HG03039 (cell line): ENCODE results near the gene TPTE.
"Not testable (repeated sequence)": the region's sequence is repeated elsewhere in the genome, so short reads cannot be mapped to it uniquely, and the experiment has no call there.

Experiments used
- ATAC-seq: cut with Tn5 transposase; IDR thresholded peaks from one replicate; pipeline ENCODE4 v1.9.1; 2021; ENCODE audit warnings: mild to moderate bottlenecking, moderate library complexity; ENCODE audit not compliant: unreplicated experiment

TPTE gene

DNA sequence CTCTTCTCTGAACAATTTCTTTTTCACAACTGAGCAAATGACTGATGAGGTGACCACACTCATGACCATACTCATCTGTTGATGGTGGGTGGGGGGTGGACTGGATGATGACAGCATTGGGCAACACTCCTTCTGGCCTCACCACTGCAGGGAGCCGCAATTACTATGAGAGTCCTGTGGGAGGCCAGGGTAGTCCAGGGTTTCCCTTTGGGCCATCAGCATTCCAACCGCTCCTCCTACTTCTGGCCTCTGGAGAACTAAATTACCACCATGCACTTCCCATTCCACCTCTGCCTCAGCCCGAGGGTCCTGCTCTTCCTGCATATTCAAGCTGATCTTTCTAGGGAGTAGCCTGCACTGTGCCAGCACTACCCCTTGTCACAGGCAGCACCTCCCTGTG is 94.7 kb downstream of the TPTE start:
- ATAC-seq = not testable (repeated sequence)

DNA sequence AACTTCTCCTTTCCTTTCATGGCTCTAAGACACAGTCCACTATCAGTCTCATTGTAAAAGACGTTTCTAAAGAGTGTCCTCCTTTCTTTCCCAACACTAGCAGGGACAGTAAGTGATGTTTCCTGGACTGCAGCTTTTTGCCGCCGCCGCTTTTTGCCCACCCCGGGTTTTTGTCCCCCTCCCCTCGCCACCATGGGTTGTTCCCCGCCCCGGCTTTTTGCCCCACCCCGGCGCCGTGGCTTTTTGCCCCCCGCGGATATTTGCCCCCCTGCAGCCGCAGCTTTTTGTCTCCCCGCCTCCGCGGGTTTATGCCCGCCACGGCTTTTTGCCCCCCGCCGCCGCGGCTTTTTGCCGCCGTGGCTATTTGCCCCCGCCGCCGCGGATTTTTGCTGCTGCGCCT is 95.2 kb downstream of the TPTE start:
- no peak for ATAC-seq

DNA sequence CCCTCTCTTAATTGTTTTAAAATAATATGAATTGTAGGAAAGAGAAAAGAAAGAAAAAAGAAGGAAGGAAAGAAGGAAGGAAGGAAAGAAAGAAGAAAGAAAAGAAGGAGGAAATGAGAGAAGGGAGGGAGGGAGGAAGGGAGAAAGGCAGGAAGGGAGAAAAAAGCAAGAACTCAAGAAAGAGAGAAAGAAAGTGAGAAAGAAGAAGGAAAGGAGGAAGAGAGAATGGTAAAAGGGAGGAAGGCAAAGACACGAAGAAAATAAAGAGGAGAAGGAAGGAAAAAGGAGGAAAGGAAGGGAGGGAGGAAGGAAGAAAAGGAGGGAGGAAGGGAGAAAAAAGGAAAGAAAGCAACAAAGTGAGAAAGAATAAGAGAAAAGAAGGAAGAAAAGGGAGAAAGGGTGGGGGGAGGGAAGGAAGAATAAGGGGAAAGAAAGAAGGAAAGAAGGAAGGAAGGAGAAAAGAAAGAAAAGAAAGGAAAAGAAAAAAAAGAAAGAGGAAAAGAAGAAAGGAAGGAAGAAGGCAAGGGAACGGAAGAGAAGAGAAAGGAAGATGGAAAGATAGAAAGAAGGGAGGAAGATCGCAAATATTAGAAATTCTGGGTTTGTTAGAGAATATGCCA is 95.9 kb downstream of the TPTE start:
- not testable (repeated sequence) for ATAC-seq

DNA sequence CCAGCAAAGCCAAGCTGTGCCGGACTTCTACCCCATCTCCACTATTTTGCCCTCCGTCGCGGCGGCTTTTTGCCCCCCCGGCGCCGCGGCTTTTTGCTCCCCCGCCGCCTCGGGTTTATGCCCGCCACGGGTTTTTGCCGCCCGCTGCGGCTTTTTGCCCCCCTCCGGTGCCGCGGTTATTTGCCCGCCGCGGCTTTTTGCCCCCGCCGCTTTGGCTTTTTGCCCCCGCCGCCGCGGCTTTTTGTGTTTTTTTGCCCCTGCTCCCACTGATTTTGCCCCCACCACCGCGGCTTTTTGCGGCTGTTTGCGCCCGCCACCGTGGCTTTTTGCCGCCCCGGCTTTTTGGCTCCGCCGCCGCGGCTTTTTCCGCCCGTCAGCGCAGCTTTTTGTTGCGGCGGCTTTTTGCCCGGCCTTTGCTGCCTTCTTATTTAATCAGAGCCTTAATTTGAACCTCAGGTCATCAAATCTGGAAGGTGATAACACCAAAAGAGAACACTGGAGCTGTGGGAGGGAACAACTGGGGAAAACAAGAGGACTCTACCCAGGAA is 106.0 kb downstream of the TPTE start:
- no peak for ATAC-seq

DNA sequence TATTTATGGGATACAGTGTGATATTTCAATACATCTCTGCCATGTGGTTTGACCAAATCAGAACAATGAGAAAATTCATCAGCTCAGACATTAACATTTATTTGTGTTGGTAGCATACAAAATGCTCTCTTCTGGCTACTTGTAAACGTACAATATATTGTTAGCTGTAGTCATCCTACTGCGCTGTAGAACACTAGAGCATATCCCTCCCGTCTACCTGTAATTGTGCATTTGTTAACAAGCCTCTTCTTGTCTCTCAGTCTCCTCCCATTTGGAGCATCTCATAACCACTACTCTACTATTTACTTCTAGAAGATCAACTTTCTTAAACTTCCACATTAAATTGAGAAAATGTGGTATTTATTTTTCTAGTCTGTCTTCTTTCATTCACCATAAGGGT is 107.9 kb downstream of the TPTE start:
- not testable (repeated sequence) for ATAC-seq

DNA sequence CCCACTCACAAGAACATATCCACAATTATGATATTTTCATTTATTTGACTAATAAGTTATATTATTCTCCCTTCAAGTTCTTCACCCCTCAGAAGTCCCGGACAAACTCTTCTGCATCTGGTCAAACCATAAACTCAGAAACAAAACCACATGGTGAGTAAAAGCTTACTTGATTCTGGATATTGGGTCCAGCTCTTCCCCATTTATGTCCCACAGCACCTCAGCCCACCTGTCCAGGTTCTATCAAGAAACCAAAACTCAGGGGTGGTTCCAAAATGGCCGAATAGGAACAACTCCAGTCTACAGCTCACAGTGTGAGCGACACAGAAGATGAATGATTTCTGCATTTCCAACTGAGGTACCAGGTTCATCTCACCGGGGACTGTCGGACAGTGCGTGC is 109.4 kb downstream of the TPTE start:
- not testable (repeated sequence) for ATAC-seq

DNA sequence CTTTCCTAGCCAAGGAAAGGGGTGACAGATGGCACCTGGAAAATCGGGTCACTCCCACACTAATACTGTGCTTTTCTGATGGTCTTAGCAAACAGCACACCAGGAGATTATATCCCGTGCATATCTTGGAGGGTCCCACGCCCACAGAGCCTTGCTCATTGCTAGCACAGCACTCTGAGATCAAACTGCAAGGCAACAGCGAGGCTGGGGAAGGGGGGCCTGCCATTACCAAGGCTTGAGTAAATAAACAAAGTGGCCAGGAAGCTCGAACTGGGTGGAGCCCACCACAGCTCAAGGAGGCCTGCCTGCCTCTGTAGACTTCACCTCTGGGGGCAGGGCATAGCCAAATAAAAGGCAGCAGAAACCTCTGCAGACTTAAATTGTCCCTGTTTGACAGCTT is 109.9 kb downstream of the TPTE start:
- not testable (repeated sequence) for ATAC-seq

DNA sequence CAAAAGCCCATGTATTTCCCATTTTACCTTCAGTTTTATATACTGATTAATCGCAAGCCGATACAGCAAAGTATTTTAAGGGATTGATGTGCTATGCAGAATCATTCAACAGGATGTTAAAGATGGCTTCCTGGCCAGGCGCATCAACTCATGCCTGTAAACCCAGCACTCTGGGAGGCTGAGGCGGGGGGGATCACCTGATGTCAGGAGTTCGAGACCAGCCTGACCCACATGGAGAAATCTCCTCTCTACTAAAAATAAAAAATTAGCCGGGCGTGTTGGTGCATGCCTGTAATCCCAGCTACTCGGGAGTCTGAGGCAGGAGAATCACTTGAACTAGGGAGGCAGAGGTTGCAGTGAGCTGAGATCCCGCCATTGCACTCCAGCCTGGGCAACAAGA is 116.8 kb downstream of the TPTE start:
- ATAC-seq = not testable (repeated sequence)

DNA sequence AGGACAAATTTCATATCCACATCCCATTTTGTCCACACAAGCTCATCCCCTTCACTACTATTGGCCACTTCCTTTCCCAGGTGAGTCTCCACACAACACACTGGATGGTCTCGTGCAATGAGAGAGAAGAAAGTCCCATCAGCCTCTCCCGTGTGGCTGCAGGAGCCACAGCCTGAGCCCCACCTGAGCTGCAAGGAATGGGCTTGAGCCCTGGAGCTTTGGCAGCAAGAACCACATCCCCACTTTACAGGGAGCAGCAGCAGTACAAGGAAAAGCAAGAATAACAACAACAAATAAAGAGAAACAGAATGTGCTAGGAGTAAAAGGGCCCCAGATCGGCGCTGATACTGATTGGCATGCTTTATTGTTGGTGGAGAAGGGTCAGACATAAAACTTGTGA is 117.7 kb downstream of the TPTE start:
- no peak for ATAC-seq

DNA sequence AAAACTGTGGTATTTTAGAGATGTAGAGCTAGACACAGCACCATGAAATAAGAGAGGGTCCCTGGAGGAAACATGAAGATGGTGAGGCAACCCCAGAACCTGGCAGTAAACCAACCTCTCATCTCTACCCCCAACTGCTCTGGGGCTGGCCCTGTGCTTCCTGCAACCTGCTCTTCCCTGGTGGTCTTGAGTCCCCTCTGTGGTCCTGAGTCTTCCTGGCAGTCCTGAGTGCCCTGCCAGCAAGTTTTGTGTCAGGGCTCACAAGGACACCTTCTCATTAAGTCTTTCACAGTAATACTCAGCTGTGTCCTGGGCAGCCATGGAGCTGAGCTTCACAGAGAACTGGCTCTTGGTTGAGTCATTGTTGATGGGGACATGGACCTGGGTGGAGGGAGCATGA is 118.4 kb downstream of the TPTE start:
- not testable (repeated sequence) for ATAC-seq

DNA sequence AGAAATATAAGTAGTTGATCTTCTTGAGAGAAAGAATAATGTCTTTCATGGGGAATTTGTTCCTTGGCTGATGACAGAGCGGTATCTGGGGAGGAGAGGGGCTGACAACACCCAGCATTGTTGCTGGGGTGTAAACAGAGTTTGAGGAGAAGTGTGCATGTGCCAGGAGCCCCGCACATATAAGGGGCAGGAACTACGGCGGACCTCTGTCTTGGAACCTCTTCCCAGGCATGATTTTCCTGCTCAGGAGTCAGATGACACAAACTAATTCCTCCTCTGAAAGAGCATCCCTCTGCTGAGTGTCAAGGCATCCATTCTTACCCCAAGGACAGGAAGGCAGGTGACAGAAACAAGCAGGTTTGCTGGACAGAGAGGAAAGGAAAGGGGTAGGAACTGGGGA is 119.1 kb downstream of the TPTE start:
- ATAC-seq = no peak

DNA sequence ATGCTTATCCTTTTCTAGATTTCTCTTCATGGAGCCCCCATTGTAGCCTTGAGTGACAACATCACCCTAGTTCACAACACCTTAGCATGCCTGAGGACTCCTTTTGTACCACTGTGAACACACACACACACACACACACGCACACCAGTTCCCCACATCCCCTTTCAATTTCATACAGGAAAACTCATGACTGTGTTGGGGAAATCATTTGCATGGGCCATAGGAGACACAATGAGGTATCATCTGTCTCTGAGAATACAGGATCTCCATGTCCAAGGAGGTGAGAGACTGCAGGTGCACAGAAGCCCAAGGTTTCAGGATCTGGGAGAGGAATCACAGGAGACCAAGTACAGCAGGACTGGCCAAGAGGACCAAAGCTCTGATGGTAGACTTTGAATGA is 119.7 kb downstream of the TPTE start:
- no peak for ATAC-seq

DNA sequence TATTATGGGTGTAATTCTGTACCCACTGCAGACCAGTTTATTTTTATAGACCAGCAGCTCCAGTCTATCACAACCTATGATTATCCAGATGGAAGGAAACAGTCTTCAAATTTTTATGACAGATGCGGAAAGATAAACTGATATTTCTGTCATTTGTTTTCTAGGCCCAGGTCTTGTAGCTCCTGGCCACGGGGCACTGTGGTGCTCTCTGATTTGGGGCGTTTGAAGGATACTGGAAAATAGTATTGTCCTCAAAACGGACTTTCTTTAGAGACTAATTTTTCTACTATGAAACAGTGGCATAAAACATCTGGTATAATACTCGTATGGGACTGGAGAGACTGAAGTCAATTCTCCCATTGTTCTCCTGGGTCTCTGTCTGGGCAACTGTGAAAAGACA is 124.3 kb downstream of the TPTE start:
- not testable (repeated sequence) for ATAC-seq

DNA sequence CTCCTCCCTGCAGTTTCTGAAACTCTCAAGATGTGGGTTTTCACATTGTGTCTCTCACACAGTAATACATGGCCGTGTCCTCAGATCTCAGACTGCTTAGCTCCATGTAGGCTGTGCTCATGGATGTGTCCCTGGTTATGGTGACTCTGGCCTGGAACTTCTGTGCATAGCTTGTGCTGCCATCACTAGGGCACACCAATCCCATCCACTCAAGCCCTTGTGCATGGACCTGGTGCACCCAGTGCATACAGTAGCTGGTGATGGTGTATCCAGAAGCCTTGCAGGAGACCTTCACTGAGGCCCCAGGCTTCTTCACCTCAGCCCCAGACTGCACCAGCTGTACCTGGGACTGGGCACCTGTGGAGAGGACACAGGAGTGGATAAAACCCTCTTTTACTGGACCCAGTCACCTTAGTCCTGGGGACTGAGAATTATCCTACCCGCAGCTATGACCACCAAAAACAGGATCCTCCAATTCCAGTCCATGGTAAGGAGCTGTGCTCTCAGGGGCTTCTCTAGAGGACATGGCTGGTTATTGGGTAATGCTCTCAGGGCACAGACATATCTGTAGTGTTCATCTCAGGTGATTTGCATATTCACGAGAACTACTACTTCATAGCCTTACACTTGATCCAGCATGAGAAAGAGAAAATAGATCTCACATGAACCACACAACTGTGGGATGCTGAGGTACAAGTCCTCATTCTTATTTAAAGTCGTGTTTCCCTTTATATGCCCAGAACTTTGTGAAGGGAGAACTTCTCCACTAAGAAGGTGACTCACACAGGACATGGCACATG is 128.2 kb downstream of the TPTE start:
- ATAC-seq = not testable (repeated sequence)

DNA sequence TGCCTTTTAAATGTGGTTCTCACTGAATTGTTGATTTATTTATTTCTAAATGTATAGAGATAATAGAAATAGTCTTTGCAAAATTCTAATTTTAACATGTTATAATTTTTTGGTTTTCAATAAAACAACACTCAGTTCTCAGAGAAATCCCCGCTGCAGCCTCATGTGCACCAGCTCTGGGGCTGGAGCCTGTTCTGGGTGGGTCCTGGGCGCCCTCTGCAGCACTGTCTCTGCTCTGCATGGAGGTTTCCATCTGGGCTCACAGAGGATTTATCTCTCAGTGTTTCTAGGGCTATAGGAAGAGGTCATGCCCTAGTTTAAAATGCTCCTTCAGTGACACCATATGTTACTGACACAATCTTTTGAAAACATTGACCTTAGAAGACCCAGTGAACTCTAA is 128.9 kb downstream of the TPTE start:
- ATAC-seq = not testable (repeated sequence)
